Measurements from ENCODE around the gene TWSG1. TPM values are rescaled to one million over a fixed set of nuclear protein-coding genes. Genes with fewer than 3 reads are reported as not detected.
"Not testable (repeated sequence)": the region's sequence is repeated elsewhere in the genome, so short reads cannot be mapped to it uniquely, and the experiment has no call there.

TWSG1 gene
- total RNA-seq, 1 donor from 2014 or later: 37.6 TPM

DNA sequence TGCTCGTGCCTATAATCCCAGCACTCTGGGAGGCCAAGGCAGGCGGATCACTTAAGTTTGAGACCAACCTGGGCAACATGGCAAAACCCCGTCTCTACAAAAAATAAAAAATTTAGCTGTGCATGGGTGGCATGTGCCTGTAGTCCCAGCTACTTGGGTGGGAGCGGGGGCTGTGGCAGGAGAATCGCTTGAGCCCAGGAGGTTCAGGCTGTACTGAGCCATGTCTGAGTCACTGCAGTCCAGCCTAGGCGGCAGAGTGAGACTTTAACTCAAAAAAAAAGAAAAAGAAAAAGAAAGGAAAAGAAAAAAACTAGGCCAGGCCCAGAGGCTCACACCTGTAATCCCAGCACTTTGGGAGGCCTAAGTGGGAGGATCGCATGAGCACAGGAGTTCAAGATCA lies 30.8 kb downstream of the TWSG1 start:
- intact Hi-C loops (cut with DNase I): no loop called here
- no peak for ATAC-seq

GRCh38 chr18:9366126-9366714 lies 31.6 kb downstream of the TWSG1 start:
- no peak overlapping the region for H3K4me3 ChIP-seq
- DNase-seq (no peak), ATAC-seq (peak; percentile 67)
- no peaks in the 10 kb centered on the region for H3K4me1 ChIP-seq
- H3K27me3 ChIP-seq: no peaks in the 10 kb centered on the region
- TF ChIP-seq, protein P1, sequence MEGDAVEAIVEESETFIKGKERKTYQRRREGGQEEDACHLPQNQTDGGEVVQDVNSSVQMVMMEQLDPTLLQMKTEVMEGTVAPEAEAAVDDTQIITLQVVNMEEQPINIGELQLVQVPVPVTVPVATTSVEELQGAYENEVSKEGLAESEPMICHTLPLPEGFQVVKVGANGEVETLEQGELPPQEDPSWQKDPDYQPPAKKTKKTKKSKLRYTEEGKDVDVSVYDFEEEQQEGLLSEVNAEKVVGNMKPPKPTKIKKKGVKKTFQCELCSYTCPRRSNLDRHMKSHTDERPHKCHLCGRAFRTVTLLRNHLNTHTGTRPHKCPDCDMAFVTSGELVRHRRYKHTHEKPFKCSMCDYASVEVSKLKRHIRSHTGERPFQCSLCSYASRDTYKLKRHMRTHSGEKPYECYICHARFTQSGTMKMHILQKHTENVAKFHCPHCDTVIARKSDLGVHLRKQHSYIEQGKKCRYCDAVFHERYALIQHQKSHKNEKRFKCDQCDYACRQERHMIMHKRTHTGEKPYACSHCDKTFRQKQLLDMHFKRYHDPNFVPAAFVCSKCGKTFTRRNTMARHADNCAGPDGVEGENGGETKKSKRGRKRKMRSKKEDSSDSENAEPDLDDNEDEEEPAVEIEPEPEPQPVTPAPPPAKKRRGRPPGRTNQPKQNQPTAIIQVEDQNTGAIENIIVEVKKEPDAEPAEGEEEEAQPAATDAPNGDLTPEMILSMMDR (IDR thresholded peaks at IDR 0.05): peak; percentile 43
- H3K27ac ChIP-seq: no peak overlapping the region
- no peaks in the 10 kb centered on the region for H3K9me3 ChIP-seq
- no peaks in the 10 kb centered on the region for H3K36me3 ChIP-seq
- intact Hi-C loops (cut with DNase I): no loop called here

More for the DNA sequence above, 30.8 kb downstream of the TWSG1 start:
- TF ChIP-seq, protein P1 (IDR thresholded peaks at IDR 0.05): no peak
- H3K4me3 ChIP-seq: no peak overlapping the region
- no peaks in the 10 kb centered on the region for H3K36me3 ChIP-seq
- DNase-seq: no peak
- no peaks in the 10 kb centered on the region for H3K9me3 ChIP-seq
- no peaks in the 10 kb centered on the region for H3K4me1 ChIP-seq
- no peaks in the 10 kb centered on the region for H3K27me3 ChIP-seq
- H3K27ac ChIP-seq: no peak overlapping the region

- DNase-seq; H3K27me3 ChIP-seq; H3K4me3 ChIP-seq; ATAC-seq; H3K9me3 ChIP-seq; H3K36me3 ChIP-seq; H3K27ac ChIP-seq; H3K4me1 ChIP-seq; intact Hi-C loops (cut with DNase I): not testable (repeated sequence)
Measured at GRCh38 chr18:9373254-9373653, 38.7 kb downstream of the TWSG1 start.

- DNase-seq: no peak
- no peaks in the 10 kb centered on the region for H3K36me3 ChIP-seq
Measured at GRCh38 chr18:9379118-9379517, 44.5 kb downstream of the TWSG1 start.

GRCh38 chr18:9380101-9380500 lies 45.5 kb downstream of the TWSG1 start:
- intact Hi-C loops (cut with DNase I): no loop called here
- no peak overlapping the region for H3K4me3 ChIP-seq
- ATAC-seq: no peak
- TF ChIP-seq, protein P1 (IDR thresholded peaks at IDR 0.05): no peak
- no peaks in the 10 kb centered on the region for H3K36me3 ChIP-seq
- H3K4me1 ChIP-seq: no peaks in the 10 kb centered on the region
- H3K27ac ChIP-seq: no peak overlapping the region
- no peaks in the 10 kb centered on the region for H3K9me3 ChIP-seq
- H3K27me3 ChIP-seq: no peaks in the 10 kb centered on the region
- no peak for DNase-seq

More at GRCh38 chr18:9379118-9379517, 44.5 kb downstream of the TWSG1 start:
- Histone ChIP-seq H3K9me3 (no peaks in the 10 kb centered on the region), H3K27me3 (no peaks in the 10 kb centered on the region), H3K4me3 (no peak overlapping the region), H3K27ac (no peak overlapping the region), H3K4me1 (no peaks in the 10 kb centered on the region)
- no peak for ATAC-seq
- intact Hi-C loops (cut with DNase I): no loop called here
- TF ChIP-seq, protein P1 (IDR thresholded peaks at IDR 0.05): no peak

- intact Hi-C loops (cut with DNase I): no loop called here
- TF ChIP-seq, protein P1 (IDR thresholded peaks at IDR 0.05): no peak
- Histone ChIP-seq H3K27ac (no peak overlapping the region), H3K27me3 (no peaks in the 10 kb centered on the region), H3K36me3 (no peaks in the 10 kb centered on the region), H3K4me3 (no peak overlapping the region), H3K4me1 (no peaks in the 10 kb centered on the region), H3K9me3 (no peaks in the 10 kb centered on the region)
- DNase-seq (no peak), ATAC-seq (no peak)
Measured at GRCh38 chr18:9380621-9381395, 46.2 kb downstream of the TWSG1 start.
